Activated CD8-positive, alpha-beta memory T cell treated with anti-CD3 and anti-CD28 coated beads, Interleukin-2, amount 50 U/mL, for 4 hours (primary cell): Measurements from ENCODE around the gene RCBTB2.

Source experiments
- DNase-seq: peaks from one replicate; pipeline ENCODE4 v3.0.0-alpha.2; 2020

The RCBTB2 gene

GRCh38 chr13:48562296-48563066, 29.6 kb upstream of the RCBTB2 start:
- peak; percentile 47 for DNase-seq

- no peak for DNase-seq
Observed at GRCh38 chr13:48561466-48562235, 28.8 kb upstream of the RCBTB2 start.

GRCh38 chr13:48560657-48561337, 27.9 kb upstream of the RCBTB2 start:
- DNase-seq, result no peak

DNA sequence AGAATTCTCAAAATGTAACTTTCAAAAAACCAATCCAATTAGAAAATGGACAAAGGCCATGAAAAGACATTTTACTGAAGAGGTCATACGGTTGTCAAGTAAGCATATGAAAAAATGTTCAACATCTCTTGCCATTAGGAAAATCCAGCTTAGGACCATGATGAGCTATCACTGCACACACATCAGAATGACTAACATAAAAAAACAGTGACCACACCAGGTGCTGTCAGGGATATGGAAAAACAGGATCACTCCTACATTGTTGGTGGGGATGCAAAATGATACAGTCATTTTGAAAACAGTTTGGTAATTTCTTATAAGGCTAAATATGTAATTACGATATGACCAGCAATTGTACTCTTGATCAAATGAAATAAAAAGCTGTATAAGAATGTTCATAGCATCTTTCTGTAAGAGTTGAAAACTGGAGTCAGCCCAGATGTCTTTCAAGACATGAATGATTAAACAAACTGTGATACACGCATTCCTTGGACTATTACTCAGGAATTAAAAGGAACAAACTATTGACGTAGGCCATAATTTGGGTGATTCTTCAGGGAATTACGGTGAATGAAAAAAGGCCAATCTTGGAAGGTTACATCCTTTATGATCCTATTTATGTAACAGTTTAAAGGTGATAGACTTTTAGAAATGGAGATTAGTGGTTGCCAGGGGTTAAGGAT, 26.9 kb upstream of the RCBTB2 start:
- no peak for DNase-seq

DNA sequence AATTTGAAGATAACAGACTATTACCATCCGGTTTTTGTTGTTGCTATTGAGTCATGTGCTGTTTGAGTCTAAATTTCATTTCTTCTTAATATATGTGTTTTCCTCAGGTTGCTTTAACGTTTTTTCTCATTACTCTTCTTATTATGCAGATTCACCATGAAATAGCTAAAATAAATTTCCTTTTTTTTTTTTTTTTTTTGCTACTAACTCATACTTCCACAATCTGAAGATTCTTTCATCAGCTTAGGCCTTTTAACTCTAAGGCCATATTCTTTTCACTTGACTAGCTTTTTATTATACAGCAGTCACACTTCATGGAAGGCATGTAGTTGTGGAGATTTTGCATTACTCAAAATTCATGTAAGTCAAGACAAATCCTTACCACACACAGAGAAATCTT, 23.9 kb upstream of the RCBTB2 start:
- DNase-seq, result no peak

- no peak for DNase-seq
Observed at GRCh38 chr13:48555441-48555840, 22.6 kb upstream of the RCBTB2 start.

GRCh38 chr13:48551329-48551728, 18.4 kb upstream of the RCBTB2 start:
- no peak for DNase-seq

DNA sequence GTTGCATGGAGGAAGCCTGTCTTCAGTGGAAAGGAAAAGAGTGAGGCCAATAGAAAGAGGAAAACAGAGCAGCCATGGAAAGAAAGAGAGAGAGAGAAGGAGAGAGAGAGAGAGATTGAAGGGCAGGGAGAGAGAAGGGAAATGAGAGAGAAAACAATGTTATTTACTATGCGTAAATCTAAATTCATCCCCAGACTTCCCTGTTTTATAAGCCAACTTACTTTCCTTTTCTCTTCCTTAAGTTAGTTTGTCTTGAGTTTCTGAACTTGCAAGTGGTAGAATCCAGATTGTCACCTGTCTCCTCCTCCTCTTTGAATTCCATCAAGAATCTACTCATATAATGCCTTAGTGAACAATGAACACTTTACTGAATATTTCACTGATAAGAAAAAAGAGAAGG, 16.8 kb upstream of the RCBTB2 start:
- no peak for DNase-seq

DNA sequence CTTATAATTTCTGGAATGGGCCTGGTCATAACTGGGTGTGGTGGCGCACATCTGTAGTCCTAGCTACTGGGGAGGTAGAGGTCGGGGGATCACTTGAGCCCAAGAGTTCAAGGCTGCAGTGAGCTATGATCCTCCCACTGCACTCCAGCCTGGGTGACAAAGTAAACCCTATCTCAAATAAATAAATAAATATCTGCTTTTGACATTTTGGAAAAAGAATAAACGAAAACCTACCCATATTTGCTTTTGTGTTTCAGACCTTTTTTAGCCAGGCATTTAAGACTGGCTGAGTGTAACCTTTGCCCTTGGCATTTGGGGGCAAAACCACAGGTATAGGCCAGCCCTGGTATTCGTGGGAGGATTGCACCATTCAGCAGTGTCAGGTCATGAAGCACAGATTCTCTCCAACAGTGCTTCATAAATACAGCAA, 14.8 kb upstream of the RCBTB2 start:
- DNase-seq, result no peak

GRCh38 chr13:48545608-48546007, 12.7 kb upstream of the RCBTB2 start:
- DNase-seq, result no peak

GRCh38 chr13:48542581-48543341, 9.9 kb upstream of the RCBTB2 start:
- no peak for DNase-seq

GRCh38 chr13:48542138-48542537, 9.3 kb upstream of the RCBTB2 start:
- DNase-seq, result no peak

GRCh38 chr13:48539550-48539949, 6.7 kb upstream of the RCBTB2 start:
- no peak for DNase-seq

GRCh38 chr13:48536621-48537250, 3.9 kb upstream of the RCBTB2 start:
- DNase-seq, result no peak

- DNase-seq, result no peak
Observed at GRCh38 chr13:48535766-48536165, 2.9 kb upstream of the RCBTB2 start.

DNA sequence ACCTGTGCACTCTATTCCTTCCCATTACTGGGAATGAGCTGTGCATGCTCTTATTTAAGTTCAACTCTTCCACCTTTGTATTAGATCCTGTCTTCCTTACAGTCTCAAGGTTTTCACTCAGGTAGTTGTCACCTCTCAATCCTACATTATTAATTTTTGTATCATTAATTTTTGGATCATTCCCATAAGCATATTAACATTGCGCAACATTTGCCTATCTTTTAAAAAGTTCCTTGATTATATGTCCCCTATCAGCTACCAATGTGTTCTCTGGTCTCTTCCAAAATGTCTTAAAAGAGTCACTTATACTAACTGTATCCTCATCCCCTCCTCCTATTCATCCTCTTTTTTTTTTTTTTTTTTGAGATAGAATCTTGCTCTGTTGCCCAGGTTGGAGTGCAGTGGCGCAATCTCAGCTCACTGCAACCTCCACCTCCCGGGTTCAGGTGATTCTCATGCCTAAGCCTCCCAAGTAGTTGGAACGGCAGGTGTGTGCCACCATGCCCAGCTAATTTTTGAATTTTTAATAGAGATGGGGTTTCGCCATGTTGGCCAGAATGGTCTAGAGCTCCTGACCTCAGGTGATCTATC, 2.1 kb upstream of the RCBTB2 start:
- no peak for DNase-seq

- no peak for DNase-seq
Observed at GRCh38 chr13:48533961-48534600, 1.2 kb upstream of the RCBTB2 start.

DNA sequence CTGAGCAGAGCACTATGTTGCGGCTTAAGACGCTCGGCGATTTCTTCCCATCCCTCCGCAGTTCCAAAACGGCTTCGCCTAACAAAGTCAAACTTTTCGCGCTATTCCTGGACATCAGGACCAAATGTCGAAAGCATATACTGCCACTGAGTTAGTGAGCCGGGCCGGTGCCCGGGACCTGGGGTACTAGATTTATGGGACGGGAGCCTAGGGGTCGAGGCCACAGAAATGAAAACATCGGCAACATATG, 699 bp downstream of the RCBTB2 start:
- DNase-seq, result no peak

GRCh38 chr13:48531416-48532255, 1.2 kb downstream of the RCBTB2 start:
- no peak for DNase-seq

DNA sequence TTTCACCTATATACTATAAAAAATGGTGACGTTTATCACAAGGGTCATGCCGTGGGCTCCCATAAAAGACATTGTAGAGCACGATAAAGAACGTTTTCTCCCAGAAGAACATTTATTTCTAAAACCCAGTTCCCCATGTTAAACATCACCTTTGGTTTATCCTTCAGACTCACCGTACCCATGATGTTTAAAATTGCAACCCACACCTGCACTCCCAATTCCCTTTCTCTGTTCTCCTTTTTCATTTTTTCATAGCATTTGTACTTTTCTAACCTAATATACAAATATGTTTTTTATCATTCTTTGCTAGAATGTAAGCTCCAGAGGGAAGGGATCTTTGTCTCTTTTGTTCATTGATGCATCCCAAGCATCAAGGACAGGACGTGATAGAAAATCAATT, 2.0 kb downstream of the RCBTB2 start:
- DNase-seq, result no peak
